Stimulated activated CD8-positive, alpha-beta memory T cell treated with anti-CD3 and anti-CD28 coated beads, Interleukin-15, amount 100 ng/mL, for 24 hours (primary cell): ENCODE measurements around the gene FERMT2.

Experiments used
- DNase-seq: peaks from one replicate; pipeline ENCODE4 v3.0.0-alpha.2; 2020; ENCODE audit warnings: low read depth

The FERMT2 gene

DNA sequence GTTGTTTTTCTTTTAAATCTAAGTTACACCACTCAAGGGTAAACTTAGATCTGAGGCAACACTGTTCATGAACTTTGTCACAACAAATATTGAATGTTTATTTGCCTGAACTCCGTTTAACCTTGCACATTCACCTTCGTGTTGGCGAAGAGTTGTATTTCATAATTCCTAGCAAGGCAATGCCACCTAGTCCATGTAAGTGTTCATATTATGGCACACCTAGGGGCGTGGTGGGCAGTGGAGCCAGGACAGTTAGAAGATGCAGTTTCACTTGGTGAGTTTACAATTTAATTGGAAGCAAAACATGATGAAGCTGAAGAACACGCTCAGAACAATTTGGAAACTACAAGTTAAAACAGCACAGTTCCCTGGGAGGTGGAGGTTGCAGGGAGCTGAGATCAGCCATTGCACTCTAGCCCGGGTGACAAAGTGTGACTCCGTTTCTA is 129.0 kb downstream of the FERMT2 start:
- no peak for DNase-seq

DNA sequence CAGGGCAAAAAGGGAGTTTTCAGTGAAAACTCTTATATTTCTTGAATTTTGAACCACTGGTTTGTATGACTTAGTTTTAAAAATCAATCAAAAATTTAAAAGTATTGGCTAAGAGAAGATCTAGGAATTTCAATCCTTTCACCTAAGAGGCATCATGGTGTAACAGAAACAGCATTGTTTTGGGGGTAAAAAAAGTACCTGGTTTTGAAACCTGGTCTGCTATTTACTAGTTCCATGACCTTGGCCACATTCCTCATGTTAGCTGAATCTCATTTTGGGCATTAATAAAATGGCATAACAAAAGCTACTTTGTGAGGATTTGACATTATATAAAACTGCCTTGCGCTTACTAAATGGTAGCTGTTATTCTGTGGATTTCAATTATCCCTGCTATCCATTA is 142.7 kb downstream of the FERMT2 start:
- no peak for DNase-seq
